Endothelial cell of umbilical vein (primary cell): ENCODE data around the gene RIPK4. TPM values are rescaled to one million over a fixed set of nuclear protein-coding genes. Genes with fewer than 3 reads are reported as not detected.

Experiments
- BruUV-seq: library from RNA; stranded (reverse); fragments of 400-500 nt; replicated peaks from 2 replicates; lab custom pipeline; 2021; lab: Mats Ljungman, UMichigan
- CTCF ChIA-PET: fragments of 300-600, 350-600 bp; sonication (Branson Sonifier 250); formaldehyde crosslinking; loops from one replicate; lab custom pipeline; 2021; ENCODE audit warnings: antibody characterized with exemption, inconsistent platforms; lab: Charles Lee
- POLR2A ChIA-PET: fragments of 300-600, 350-600 bp; sonication (Branson Sonifier 250); formaldehyde crosslinking; loops from one replicate; lab custom pipeline; 2021; ENCODE audit warnings: antibody characterized with exemption, inconsistent platforms; lab: Charles Lee
- DNase-seq: peaks from one replicate; pipeline ENCODE4 v3.0.0-alpha.2; 2011; ENCODE audit warnings: low read depth, low spot score
- FAIRE-seq: peaks from 2 replicates; lab custom pipeline; 2011; peaks lifted over from hg19 to GRCh38; lab: Jason Lieb, UNC
- H2AFZ ChIP-seq: 2 replicates; pipeline ENCODE4 v1.6.0; 2012; ENCODE audit warnings: low read depth, low read length, control low read depth, inconsistent platforms
- H3K27ac ChIP-seq: 2 replicates; pipeline ENCODE4 v1.5.1; 2011; ENCODE audit warnings: low read depth, mild to moderate bottlenecking, control low read depth, low read length, moderate library complexity; ENCODE audit not compliant: insufficient read depth
- H3K27me3 ChIP-seq, 2 experiments: 2 replicates each; pipeline versions ENCODE4 v1.6.0 to v1.6.1; 2011; ENCODE audit warnings: low read length in 2 of 2, mixed read lengths in 1 of 2; ENCODE audit not compliant: control insufficient read depth in 2 of 2, insufficient read depth in 2 of 2
- H3K36me3 ChIP-seq, 2 experiments: 2 replicates in 1 of 2; 3 replicates in 1 of 2; pipeline ENCODE4 v1.5.1; 2011; ENCODE audit warnings: low read length in 2 of 2, mild to moderate bottlenecking in 1 of 2, moderate library complexity in 1 of 2; ENCODE audit not compliant: control insufficient read depth in 2 of 2, insufficient read depth in 2 of 2; ENCODE audit errors: extremely low read depth in 1 of 2
- H3K4me1 ChIP-seq: 3 replicates; pipeline ENCODE4 v1.5.1; 2011; ENCODE audit warnings: mild to moderate bottlenecking, low read length; ENCODE audit not compliant: control insufficient read depth, insufficient read depth; ENCODE audit errors: extremely low read depth
- H3K4me2 ChIP-seq: 2 replicates; pipeline ENCODE4 v1.6.1; 2011; ENCODE audit warnings: low read length, control low read depth, mixed read lengths; ENCODE audit not compliant: insufficient read depth
- H3K4me3 ChIP-seq, 3 experiments: fragments of 200-600 bp in 1 of 3; sonication (generic), shearing (Covaris generic) in 1 of 3; replicated peaks in 1 of 3; 2 replicates each; pipeline ENCODE4 v1.5.1; 2011 to 2016; ENCODE audit warnings: control low read depth in 3 of 3, low read length in 3 of 3, mild to moderate bottlenecking in 2 of 3, inconsistent platforms in 1 of 3, low read depth in 1 of 3, moderate library complexity in 1 of 3; ENCODE audit not compliant: insufficient read depth in 1 of 3
- H3K79me2 ChIP-seq: 2 replicates; pipeline ENCODE4 v1.6.0; 2012; ENCODE audit warnings: low read length, inconsistent platforms; ENCODE audit not compliant: control insufficient read depth, insufficient read depth
- H3K9ac ChIP-seq: replicated peaks from 2 replicates; pipeline ENCODE3; 2011; ENCODE audit warnings: low read length, control low read depth; ENCODE audit not compliant: insufficient read depth; ENCODE audit errors: extremely low read depth
- H3K9me1 ChIP-seq: replicated peaks from 3 replicates; pipeline ENCODE4 v1.6.0; 2011; ENCODE audit warnings: mild to moderate bottlenecking, low read length; ENCODE audit not compliant: control insufficient read depth, insufficient read depth; ENCODE audit errors: extremely low read depth
- H3K9me3 ChIP-seq: replicated peaks from 2 replicates; pipeline ENCODE4 v1.5.1; 2012; ENCODE audit warnings: low read length, inconsistent platforms; ENCODE audit not compliant: control insufficient read depth, insufficient read depth
- H4K20me1 ChIP-seq: replicated peaks from 2 replicates; pipeline ENCODE3; 2011; ENCODE audit warnings: mild to moderate bottlenecking, low read length; ENCODE audit not compliant: control insufficient read depth, insufficient read depth; ENCODE audit errors: extremely low read depth
- EZH2 ChIP-seq: IDR thresholded peaks from 2 replicates; pipeline ENCODE4 v1.6.1; 2012; ENCODE audit warnings: borderline replicate concordance, low read depth, mild to moderate bottlenecking, moderate library complexity, low read length, inconsistent platforms; ENCODE audit not compliant: severe bottlenecking
- FOS ChIP-seq: IDR thresholded peaks from 2 replicates; pipeline ENCODE4 v1.6.1; 2011; ENCODE audit warnings: mild to moderate bottlenecking, low read length, moderate library complexity, borderline replicate concordance; ENCODE audit not compliant: insufficient read depth
- GATA2 ChIP-seq: IDR thresholded peaks from 2 replicates; pipeline ENCODE4 v1.7.0; 2011; ENCODE audit warnings: low read depth, mild to moderate bottlenecking, moderate library complexity, mixed read lengths, low read length; ENCODE audit not compliant: insufficient read length, insufficient read depth
- JUN ChIP-seq: IDR thresholded peaks from 2 replicates; pipeline ENCODE4 v1.6.1; 2011; ENCODE audit warnings: borderline replicate concordance, low read depth; ENCODE audit not compliant: insufficient read length, insufficient read depth
- MYC ChIP-seq: IDR thresholded peaks from one replicate; pipeline ENCODE4 v1.6.1; 2011; ENCODE audit warnings: mild to moderate bottlenecking, low read depth, low read length
- POLR2A ChIP-seq: IDR thresholded peaks from 2 replicates; pipeline ENCODE4 v1.6.1; 2012; ENCODE audit warnings: low read depth, mild to moderate bottlenecking, control low read depth, low read length
- POLR2AphosphoS5 ChIP-seq: IDR thresholded peaks from 2 replicates; pipeline ENCODE4 v1.6.1; 2012; ENCODE audit warnings: low read depth, mild to moderate bottlenecking, control low read depth, low read length, moderate library complexity; ENCODE audit not compliant: insufficient read depth
- dilution Hi-C: fragments of 300-500 bp; cut with MboI; formaldehyde crosslinking; loops from one replicate; pipeline ENCODE4 v1.15.0; 2019; ENCODE audit warnings: low sequenced_read_pairs; ENCODE audit not compliant: extremely low pct_ligation_motif_present
- intact Hi-C: fragments of 100-400 bp; cut with micrococcal nuclease; formaldehyde crosslinking; loops from one replicate; pipeline ENCODE4 v1.10.0; 2022
- polyA plus RNA-seq, 4 experiments: library from polyadenylated mRNA; depleted of rRNA in 3 of 4; stranded (reverse) in 3 of 4; unstranded in 1 of 4; fragments of >200 nt; gene quantifications; 2 replicates each; pipeline versions ENCODE4 v1.2.1 to v1.2.3, GENCODE V29; 2011 to 2012; ENCODE audit warnings: missing spikeins in 1 of 4
- total RNA-seq: library from RNA; stranded (reverse); gene quantifications from 2 replicates; pipeline ENCODE4 v1.2.3, GENCODE V29; 2021
- TF ChIP-seq, protein P1 (sequence below): IDR thresholded peaks from 2 replicates; pipeline ENCODE4 v1.6.1; 2011; ENCODE audit not compliant: insufficient read depth, insufficient read length
- TF ChIP-seq, protein P2 (sequence below), 2 donors: IDR thresholded peaks; 1 replicate in 1 of 2; 2 replicates in 1 of 2; pipeline ENCODE4 v1.5.1; 2011; ENCODE audit warnings: low read length in 2 of 2, mild to moderate bottlenecking in 2 of 2, moderate library complexity in 2 of 2, control low read depth in 1 of 2, inconsistent platforms in 1 of 2, low read depth in 1 of 2; ENCODE audit not compliant: insufficient read depth in 1 of 2; ENCODE audit errors: extremely low read depth in 1 of 2

RIPK4 gene
- total and polyA plus RNA-seq, 2 donors (not counting 3 experiments of a cell fraction or from before 2014, with no cell fraction given): not detected

DNA sequence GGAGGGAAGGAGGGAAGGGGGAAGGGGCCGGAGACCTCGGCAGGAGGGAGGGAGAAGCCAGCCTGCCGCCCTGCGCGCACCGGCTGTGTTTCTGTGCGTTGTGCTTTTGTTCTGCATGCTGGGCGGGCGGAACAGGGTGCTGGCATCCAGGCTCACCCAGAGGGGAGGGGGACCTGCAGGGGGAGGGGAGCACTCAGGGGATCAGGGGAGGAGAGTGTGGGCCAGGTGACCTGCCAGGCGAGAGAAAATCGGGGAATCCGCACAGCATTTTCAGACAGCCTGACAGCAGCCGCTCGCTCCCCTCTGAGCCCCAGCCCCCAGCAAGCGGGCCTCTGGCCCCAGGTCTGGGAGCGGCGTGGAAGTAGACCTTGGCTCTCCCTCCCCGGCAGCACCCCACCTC, 54.7 kb downstream of the RIPK4 start:
- Histone ChIP-seq H3K27me3 (peaks cover 13 to 15% of the 10 kb centered on the region in 2 experiments), H3K4me2 (no peak overlapping the region), H3K79me2 (no peaks in the 10 kb centered on the region), H3K27ac (no peak overlapping the region), H4K20me1 (no peaks in the 10 kb centered on the region), H3K9me3 (no peaks in the 10 kb centered on the region), H3K9me1 (no peaks in the 10 kb centered on the region), H3K4me1 (no peaks in the 10 kb centered on the region), H3K36me3 (no peaks in the 10 kb centered on the region), H2AFZ (no peak overlapping the region), H3K4me3 (no peak overlapping the region), H3K9ac (no peak overlapping the region)
- intact Hi-C loops: no loop called here
- dilution Hi-C loops: no loop called here
- CTCF ChIA-PET: no interaction called here
- TF ChIP-seq POLR2AphosphoS5 (no peak), GATA2 (no peak), FOS (no peak), EZH2 (no peak), MYC (no peak), JUN (no peak), POLR2A (no peak)
- TF ChIP-seq, protein P1, sequence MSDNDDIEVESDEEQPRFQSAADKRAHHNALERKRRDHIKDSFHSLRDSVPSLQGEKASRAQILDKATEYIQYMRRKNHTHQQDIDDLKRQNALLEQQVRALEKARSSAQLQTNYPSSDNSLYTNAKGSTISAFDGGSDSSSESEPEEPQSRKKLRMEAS: no peak
- TF ChIP-seq, protein P2, sequence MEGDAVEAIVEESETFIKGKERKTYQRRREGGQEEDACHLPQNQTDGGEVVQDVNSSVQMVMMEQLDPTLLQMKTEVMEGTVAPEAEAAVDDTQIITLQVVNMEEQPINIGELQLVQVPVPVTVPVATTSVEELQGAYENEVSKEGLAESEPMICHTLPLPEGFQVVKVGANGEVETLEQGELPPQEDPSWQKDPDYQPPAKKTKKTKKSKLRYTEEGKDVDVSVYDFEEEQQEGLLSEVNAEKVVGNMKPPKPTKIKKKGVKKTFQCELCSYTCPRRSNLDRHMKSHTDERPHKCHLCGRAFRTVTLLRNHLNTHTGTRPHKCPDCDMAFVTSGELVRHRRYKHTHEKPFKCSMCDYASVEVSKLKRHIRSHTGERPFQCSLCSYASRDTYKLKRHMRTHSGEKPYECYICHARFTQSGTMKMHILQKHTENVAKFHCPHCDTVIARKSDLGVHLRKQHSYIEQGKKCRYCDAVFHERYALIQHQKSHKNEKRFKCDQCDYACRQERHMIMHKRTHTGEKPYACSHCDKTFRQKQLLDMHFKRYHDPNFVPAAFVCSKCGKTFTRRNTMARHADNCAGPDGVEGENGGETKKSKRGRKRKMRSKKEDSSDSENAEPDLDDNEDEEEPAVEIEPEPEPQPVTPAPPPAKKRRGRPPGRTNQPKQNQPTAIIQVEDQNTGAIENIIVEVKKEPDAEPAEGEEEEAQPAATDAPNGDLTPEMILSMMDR (IDR thresholded peaks at IDR 0.05; ENCODE audit: extremely low read depth in 1 of 2, insufficient read depth in 1 of 2, low read depth in 1 of 2, low read length in 2 of 2): no peak
- DNase-seq: no peak
- no TSS peak for BruUV-seq
- POLR2A ChIA-PET: no interaction called here
- no peak for FAIRE-seq
